NCI-H2196 (cell line): ENCODE data around the gene RGS7.
A peak's percentile ranks its signal among the peaks of the same experiment; 100 is the strongest.
"Not testable (repeated sequence)": the region's sequence is repeated elsewhere in the genome, so short reads cannot be mapped to it uniquely, and the experiment has no call there.

ENCODE experiments used
- DNase-seq: peaks from one replicate; lab custom pipeline; 2025; ENCODE audit not compliant: unreplicated experiment; lab: John Stamatoyannopoulos, UW

RGS7 gene

GRCh38 chr1:241215203-241215602 lies 141.8 kb downstream of the RGS7 start:
- DNase-seq = no peak

- no peak for DNase-seq
Observed at GRCh38 chr1:241213139-241213538, 143.9 kb downstream of the RGS7 start.

GRCh38 chr1:241212628-241213027 lies 144.4 kb downstream of the RGS7 start:
- DNase-seq = no peak

GRCh38 chr1:241208910-241209379 lies 148.1 kb downstream of the RGS7 start:
- DNase-seq = no peak

- no peak for DNase-seq
Observed at GRCh38 chr1:241203817-241204216, 153.2 kb downstream of the RGS7 start.

- DNase-seq = no peak
Observed at GRCh38 chr1:241202401-241202800, 154.6 kb downstream of the RGS7 start.

GRCh38 chr1:241186716-241187115 lies 170.3 kb downstream of the RGS7 start:
- DNase-seq = no peak

GRCh38 chr1:241181971-241182370 lies 175.0 kb downstream of the RGS7 start:
- DNase-seq = no peak

- no peak for DNase-seq
Observed at GRCh38 chr1:241181471-241181870, 175.5 kb downstream of the RGS7 start.

- no peak for DNase-seq
Observed at GRCh38 chr1:241180569-241180968, 176.4 kb downstream of the RGS7 start.

- no peak for DNase-seq
Observed at GRCh38 chr1:241177660-241178059, 179.3 kb downstream of the RGS7 start.

- no peak for DNase-seq
Observed at GRCh38 chr1:241172486-241172885, 184.5 kb downstream of the RGS7 start.

- no peak for DNase-seq
Observed at GRCh38 chr1:241171991-241172390, 185.0 kb downstream of the RGS7 start.

- peak; percentile 51 for DNase-seq
Observed at GRCh38 chr1:241167121-241167630, 189.8 kb downstream of the RGS7 start.

- DNase-seq = no peak
Observed at GRCh38 chr1:241166625-241167024, 190.4 kb downstream of the RGS7 start.

- not testable (repeated sequence) for DNase-seq
Observed at GRCh38 chr1:241165256-241165655, 191.7 kb downstream of the RGS7 start.

- DNase-seq = no peak
Observed at GRCh38 chr1:241163363-241163762, 193.6 kb downstream of the RGS7 start.

GRCh38 chr1:241161188-241161689 lies 195.8 kb downstream of the RGS7 start:
- DNase-seq = no peak

GRCh38 chr1:241157435-241157834 lies 199.6 kb downstream of the RGS7 start:
- no peak for DNase-seq

GRCh38 chr1:241156231-241156965 lies 200.6 kb downstream of the RGS7 start:
- peak; percentile 41 for DNase-seq

GRCh38 chr1:241145881-241146280 lies 211.1 kb downstream of the RGS7 start:
- DNase-seq = no peak

GRCh38 chr1:241143765-241144442 lies 213.1 kb downstream of the RGS7 start:
- no peak for DNase-seq
